Left colon (tissue), 2 donors: ENCODE measurements around the gene SRPK2. TPM values are rescaled to one million over a fixed set of nuclear protein-coding genes. Genes with fewer than 3 reads are reported as not detected.
"Not testable (repeated sequence)": the region's sequence is repeated elsewhere in the genome, so short reads cannot be mapped to it uniquely, and the experiment has no call there.

ENCODE experiments used
- ATAC-seq: fragments of 200-7000 bp; cut with Tn5 transposase; one replicate; pipeline ENCODE4 v1.9.1; 2020; ENCODE audit warnings: mild to moderate bottlenecking, moderate library complexity
- DNase-seq, 2 donors: peaks; one replicate each; pipeline ENCODE4 v3.0.0-alpha.2; 2020
- intact Hi-C, 2 donors: fragments of 100-400 bp; cut with DNase I in 1 of 2; cut with micrococcal nuclease in 1 of 2; formaldehyde crosslinking; loops; one replicate each; pipeline versions ENCODE4 v1.11.2 to v1.14.0; 2022; cut with DNase I, micrococcal nuclease
- total RNA-seq, 2 donors: library from RNA; stranded (reverse); fragmentation: NEBNext Ultra II Directional; extraction: Animal tissue kit (Norgen Biotek cat#: 25700); gene quantifications; one replicate each; pipeline ENCODE4 v1.2.1, GENCODE V29; 2021
- donor health status: DM: no; HTN: no; CAD: no.
- donor health status: DM: yes; HTN: yes; CAD: no.

Gene SRPK2
- total RNA-seq, 2 donors from 2014 or later: 32.8 to 35.0 TPM

GRCh38 chr7:105387508-105388355 lies 989 bp downstream of the SRPK2 start:
- peak; percentile 55 to 66 for DNase-seq
- peak; percentile 60 for ATAC-seq
- intact Hi-C loops: no loop called here

- ATAC-seq (peak; percentile 45), DNase-seq (no peak)
- intact Hi-C loops: no loop called here
Observed at GRCh38 chr7:105377903-105378302, 10.8 kb downstream of the SRPK2 start.

GRCh38 chr7:105376908-105377533 lies 11.7 kb downstream of the SRPK2 start:
- DNase-seq (no peak), ATAC-seq (peak; percentile 55)
- intact Hi-C loops: no loop called here

GRCh38 chr7:105369944-105370343 lies 18.8 kb downstream of the SRPK2 start:
- ATAC-seq: peak; percentile 26
- intact Hi-C loops: no loop called here
- no peak for DNase-seq

- ATAC-seq: peak; percentile 94
- DNase-seq: no peak
- intact Hi-C loops: no loop called here
Observed at GRCh38 chr7:105367458-105367857, 21.3 kb downstream of the SRPK2 start.

GRCh38 chr7:105365541-105366534 lies 22.9 kb downstream of the SRPK2 start:
- no peak for DNase-seq
- intact Hi-C loops: no loop called here
- ATAC-seq: no peak

- DNase-seq (no peak), ATAC-seq (no peak)
- intact Hi-C loops: no loop called here
Observed at GRCh38 chr7:105364684-105365083, 24.0 kb downstream of the SRPK2 start.

- DNase-seq, ATAC-seq, intact Hi-C loops: not testable (repeated sequence)
Observed at GRCh38 chr7:105363657-105364056, 25.1 kb downstream of the SRPK2 start.

GRCh38 chr7:105362685-105363084 lies 26.0 kb downstream of the SRPK2 start:
- ATAC-seq, DNase-seq: not testable (repeated sequence)

GRCh38 chr7:105361995-105362394 lies 26.7 kb downstream of the SRPK2 start:
- ATAC-seq, intact Hi-C loops, DNase-seq: not testable (repeated sequence)

More at GRCh38 chr7:105362685-105363084, 26.0 kb downstream of the SRPK2 start:
- intact Hi-C loops: not testable (repeated sequence)

- ATAC-seq, intact Hi-C loops: not testable (repeated sequence)
Observed at GRCh38 chr7:105360149-105360548, 28.6 kb downstream of the SRPK2 start.

GRCh38 chr7:105355701-105356100 lies 33.0 kb downstream of the SRPK2 start:
- ATAC-seq: no peak
- intact Hi-C loops: no loop called here
- DNase-seq: no peak

More at GRCh38 chr7:105360149-105360548, 28.6 kb downstream of the SRPK2 start:
- DNase-seq: not testable (repeated sequence)

- intact Hi-C loops: no loop called here
- ATAC-seq (no peak), DNase-seq (no peak)
Observed at GRCh38 chr7:105354383-105354782, 34.3 kb downstream of the SRPK2 start.

GRCh38 chr7:105353752-105354328 lies 34.9 kb downstream of the SRPK2 start:
- ATAC-seq: peak; percentile 56
- peak; percentile 32 to 45 for DNase-seq

GRCh38 chr7:105352901-105353668 lies 35.6 kb downstream of the SRPK2 start:
- ATAC-seq: peak; percentile 26
- intact Hi-C loops: no loop called here
- DNase-seq: no peak

More at GRCh38 chr7:105353752-105354328, 34.9 kb downstream of the SRPK2 start:
- intact Hi-C loops: no loop called here

- intact Hi-C loops: no loop called here
- DNase-seq: peak; percentile 44 to 60
- peak; percentile 83 for ATAC-seq
Observed at GRCh38 chr7:105352018-105352612, 36.6 kb downstream of the SRPK2 start.

- intact Hi-C loops: no loop called here
- ATAC-seq (no peak), DNase-seq (no peak)
Observed at GRCh38 chr7:105350906-105351305, 37.8 kb downstream of the SRPK2 start.
